ENCODE measurements around the gene PRKAG2.

DNA sequence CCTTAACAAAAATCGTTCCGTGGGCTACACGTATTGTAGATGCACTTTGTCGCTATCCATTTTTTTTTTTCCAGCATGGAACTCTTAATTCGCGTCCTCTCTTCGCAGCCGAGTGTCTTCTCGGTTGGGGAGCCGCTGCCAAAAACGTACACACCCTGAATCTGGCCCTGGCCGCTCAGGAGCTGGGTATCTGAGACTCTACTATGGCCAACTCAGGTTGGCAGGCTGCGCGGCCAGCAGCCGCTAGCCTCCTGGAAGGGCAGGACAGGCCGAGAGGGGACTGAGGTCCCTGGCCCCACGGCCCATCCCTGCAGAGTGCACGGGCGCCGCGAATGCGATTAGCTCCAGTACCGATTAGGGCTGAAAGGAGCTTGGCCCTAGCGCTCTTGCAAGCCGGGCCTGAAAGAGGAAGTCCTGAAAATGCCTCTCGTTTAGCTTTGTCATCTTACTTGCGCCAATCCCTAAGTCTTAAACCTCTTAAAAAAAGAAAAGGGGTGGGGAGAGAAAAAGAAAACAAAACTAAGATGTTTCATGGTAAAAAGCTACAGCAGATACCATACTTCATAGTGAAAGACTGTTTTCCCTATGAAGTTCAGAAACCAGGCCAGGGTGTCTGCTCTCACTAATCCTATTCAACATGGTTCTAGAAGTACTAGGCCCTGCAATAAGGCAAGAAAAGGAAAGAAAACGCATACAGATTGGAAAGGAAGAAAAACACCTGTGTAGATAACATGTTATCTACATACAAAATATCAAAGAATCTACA is 244.0 kb downstream of the PRKAG2 start:
- TF ChIP-seq, protein P1, sequence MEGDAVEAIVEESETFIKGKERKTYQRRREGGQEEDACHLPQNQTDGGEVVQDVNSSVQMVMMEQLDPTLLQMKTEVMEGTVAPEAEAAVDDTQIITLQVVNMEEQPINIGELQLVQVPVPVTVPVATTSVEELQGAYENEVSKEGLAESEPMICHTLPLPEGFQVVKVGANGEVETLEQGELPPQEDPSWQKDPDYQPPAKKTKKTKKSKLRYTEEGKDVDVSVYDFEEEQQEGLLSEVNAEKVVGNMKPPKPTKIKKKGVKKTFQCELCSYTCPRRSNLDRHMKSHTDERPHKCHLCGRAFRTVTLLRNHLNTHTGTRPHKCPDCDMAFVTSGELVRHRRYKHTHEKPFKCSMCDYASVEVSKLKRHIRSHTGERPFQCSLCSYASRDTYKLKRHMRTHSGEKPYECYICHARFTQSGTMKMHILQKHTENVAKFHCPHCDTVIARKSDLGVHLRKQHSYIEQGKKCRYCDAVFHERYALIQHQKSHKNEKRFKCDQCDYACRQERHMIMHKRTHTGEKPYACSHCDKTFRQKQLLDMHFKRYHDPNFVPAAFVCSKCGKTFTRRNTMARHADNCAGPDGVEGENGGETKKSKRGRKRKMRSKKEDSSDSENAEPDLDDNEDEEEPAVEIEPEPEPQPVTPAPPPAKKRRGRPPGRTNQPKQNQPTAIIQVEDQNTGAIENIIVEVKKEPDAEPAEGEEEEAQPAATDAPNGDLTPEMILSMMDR (conservative IDR thresholded peaks at IDR 0.05; ENCODE audit: low read depth, low read length), result no peak
- TF ChIP-seq EZH2 (IDR thresholded peaks at IDR 0.05; ENCODE audit: low read length, unreplicated experiment), result no peak

Measured in PC-3 (cell line).